SKM-1 treated with dmso at 0.1 percent for 144 hours (cell line): ENCODE results near the gene MLH3.

Experiments used
- DNase-seq: peaks from one replicate; lab custom pipeline; 2025; ENCODE audit not compliant: unreplicated experiment; lab: John Stamatoyannopoulos, UW

Gene MLH3

GRCh38 chr14:75067212-75067611 is 15.9 kb upstream of the MLH3 start:
- no peak for DNase-seq

GRCh38 chr14:75066691-75067090 is 15.4 kb upstream of the MLH3 start:
- no peak for DNase-seq

GRCh38 chr14:75064205-75064567 is 12.9 kb upstream of the MLH3 start:
- DNase-seq = no peak

DNA sequence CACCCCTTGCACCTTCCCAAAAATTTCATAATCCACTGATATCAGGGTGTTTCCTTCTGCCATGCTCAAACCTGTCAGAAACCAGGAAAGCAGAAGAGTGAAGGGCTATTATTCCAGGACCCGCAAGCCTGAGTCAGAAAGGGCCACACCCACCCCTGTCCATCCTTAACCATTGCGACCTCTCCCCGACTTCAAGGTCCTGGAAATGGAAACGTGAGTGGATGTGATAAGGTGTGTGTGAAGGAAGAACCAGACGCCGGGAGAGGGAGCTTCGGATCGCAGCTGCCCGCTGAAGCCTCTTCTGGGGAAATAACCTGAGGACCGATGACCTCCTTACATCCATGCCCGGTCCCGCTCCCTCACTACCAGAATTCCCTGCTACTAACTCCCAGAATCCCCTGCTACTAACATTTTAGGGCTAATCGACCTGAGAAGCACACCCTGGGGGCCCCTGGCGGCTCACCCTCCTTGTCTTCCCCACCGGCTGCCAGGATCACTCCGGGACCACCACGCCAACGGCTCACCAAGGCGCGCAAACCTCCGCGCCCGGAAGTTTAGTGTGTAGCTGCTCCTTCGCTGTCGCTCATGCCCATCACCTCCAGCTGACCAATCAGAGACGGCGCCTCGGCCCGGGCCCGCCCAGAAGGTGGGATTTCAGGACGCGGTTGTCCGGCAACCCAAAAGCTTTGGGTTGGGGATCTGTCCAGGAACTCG is 12.4 kb upstream of the MLH3 start, which contains the start of gene ACYP1:
Gene ACYP1 (minus strand): TSS at position 534 of the 714 bp plus-strand sequence. CDS start 471 bp downstream, at position 63.
- DNase-seq = peak; percentile 49

GRCh38 chr14:75063013-75063412 is 11.7 kb upstream of the MLH3 start:
- no peak for DNase-seq

DNA sequence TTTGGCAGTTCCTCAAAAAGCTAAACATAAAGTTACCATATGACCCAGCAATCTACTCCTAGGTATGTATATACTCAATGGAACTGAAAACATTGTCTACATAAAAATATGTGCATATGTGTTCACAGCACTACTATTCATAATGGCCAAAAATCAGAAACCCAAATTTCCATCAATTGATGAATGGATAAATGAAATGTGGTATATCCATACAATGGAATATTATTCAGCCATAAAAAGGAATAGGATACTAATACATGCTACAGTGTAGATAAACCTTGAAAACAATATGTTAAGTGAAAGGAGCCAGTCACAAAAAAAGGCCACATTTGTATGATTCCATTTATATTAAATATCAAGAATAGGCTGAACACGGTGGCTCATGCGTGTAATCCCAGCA is 9.2 kb upstream of the MLH3 start:
- DNase-seq = no peak

DNA sequence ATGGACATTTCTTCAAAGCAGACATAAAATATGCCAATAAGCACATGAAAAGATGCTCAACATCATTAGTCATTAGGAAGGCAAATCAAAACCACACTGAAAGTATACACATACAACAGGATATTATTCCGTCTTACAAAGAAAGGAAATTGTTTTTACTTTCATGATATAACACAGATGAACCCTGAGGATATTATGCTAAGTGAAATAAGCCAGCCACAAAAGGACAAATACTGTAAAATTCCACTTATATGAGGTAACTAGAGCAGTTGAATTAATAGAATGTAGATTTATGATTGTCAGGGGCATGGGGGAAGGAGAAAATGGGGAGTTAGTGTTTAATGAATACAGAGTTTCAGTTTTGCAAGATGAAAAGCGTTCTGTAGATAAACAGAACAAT is 8.4 kb upstream of the MLH3 start:
- DNase-seq = no peak

- no peak for DNase-seq
These were observed 3.2 kb upstream of the MLH3 start for GRCh38 chr14:75054421-75054820.

GRCh38 chr14:75053396-75054291 is 2.4 kb upstream of the MLH3 start:
- no peak for DNase-seq

- DNase-seq = no peak
These were observed 261 bp upstream of the MLH3 start for GRCh38 chr14:75051556-75051899.

- DNase-seq = no peak
These were observed 1.5 kb downstream of the MLH3 start for GRCh38 chr14:75049731-75050201.

GRCh38 chr14:75049136-75049535 is 2.1 kb downstream of the MLH3 start:
- DNase-seq = no peak

DNA sequence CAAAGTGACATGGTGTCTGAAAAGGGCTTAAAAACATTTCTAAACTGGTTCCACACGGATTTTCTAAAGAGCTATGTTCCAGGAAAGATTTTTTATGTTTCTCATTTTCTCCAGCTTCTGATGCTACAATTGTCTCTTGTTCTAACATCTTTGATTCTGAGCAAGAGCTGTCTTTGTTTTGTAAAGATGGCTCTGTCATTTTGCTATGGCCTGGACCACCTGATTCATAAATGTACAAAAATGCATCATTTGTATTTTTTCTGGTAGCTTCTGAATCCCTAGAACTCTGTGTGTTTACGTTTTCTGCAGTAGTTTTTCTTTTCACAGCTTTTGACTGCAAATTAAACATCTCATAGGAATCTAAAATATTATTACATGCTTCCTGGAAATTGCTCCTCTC is 3.2 kb downstream of the MLH3 start:
- no peak for DNase-seq

DNA sequence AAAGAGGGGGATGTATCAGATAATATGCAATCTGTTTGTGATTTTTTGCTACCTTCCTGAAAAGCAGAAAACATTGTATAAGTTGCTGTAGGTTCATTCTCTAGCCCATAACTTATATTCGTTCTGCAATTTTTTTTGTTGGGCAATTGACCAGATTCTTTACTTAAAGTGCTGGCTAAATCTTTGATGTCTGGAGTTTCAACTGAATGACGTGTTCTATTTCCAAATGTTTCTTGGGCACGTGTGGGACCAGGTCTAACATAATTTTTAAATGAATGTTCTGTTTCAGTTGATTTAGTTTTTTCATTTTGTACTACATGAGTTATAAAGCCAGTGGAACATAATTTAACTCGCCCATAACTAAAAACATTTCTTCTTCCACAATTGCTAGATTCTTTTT is 3.8 kb downstream of the MLH3 start:
- DNase-seq = no peak

GRCh38 chr14:75046899-75047298 is 4.4 kb downstream of the MLH3 start:
- no peak for DNase-seq

- no peak for DNase-seq
These were observed 5.0 kb downstream of the MLH3 start for GRCh38 chr14:75046275-75046674.

GRCh38 chr14:75044752-75045151 is 6.5 kb downstream of the MLH3 start:
- no peak for DNase-seq

- no peak for DNase-seq
These were observed 6.9 kb downstream of the MLH3 start for GRCh38 chr14:75044322-75044721.

- DNase-seq = no peak
These were observed 9.2 kb downstream of the MLH3 start for GRCh38 chr14:75042035-75042434.

DNA sequence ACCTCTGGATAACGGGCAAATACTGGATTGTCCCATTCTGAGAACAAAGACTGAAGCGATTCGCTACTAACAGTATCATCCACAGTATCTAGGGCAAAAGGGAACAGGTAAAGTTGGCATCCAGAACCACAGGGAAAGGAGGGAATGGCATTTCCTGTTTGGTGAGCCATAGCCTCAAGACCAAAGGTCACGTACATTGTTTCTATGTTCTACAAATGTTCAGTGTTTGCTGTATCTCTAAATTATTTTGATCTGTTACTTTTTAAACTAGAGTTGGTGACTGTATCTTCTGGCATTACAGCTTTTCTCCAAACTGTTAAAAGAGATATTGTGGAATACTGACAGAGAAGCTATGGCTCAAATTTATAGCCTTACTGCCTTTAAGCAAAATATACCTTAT is 9.7 kb downstream of the MLH3 start:
- no peak for DNase-seq

GRCh38 chr14:75040959-75041358 is 10.3 kb downstream of the MLH3 start:
- DNase-seq = no peak

DNA sequence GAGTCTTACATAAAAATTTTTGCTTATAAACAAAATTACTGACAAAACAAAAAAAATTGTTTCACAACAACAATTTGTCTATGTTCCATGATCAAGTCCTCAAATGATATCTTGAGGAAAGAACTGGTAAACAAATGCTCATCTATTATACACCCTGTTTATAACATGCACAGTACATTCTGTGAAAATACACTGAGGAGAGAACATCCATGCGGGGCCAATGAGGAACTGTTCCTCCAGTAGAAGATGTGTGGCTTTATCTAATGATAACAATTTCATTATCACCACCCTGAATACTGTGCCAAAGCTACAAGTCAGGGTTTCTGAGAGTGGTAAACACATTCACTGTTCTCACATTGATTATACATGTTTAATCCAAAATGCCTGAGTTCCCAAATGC is 10.8 kb downstream of the MLH3 start:
- DNase-seq = no peak
